GM21723 (cell line): ENCODE data around the gene SH2D3C.
"Not testable (repeated sequence)": the region's sequence is repeated elsewhere in the genome, so short reads cannot be mapped to it uniquely, and the experiment has no call there.

Experiments used
- ATAC-seq: cut with Tn5 transposase; IDR thresholded peaks from one replicate; pipeline ENCODE4 v1.9.1; 2021; ENCODE audit warnings: mild to moderate bottlenecking, moderate library complexity; ENCODE audit not compliant: unreplicated experiment

Gene SH2D3C

DNA sequence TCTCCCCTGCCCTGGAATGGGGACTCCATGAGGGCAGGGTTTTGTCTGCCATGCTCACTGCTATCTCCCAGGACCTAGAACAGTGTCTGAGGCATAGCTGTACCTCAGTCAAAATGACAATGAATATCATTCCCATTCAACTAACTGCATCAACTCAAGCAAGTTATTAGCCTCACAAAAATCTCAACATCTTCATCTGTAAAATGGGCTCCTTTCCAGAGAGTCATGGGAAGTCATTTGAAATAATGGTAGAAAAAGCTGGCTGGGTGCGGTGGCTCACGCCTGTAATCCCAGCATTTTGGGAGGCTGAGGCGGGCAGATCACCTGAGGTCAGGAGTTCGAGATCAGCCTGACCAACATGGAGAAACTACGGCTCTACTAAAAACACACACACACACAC lies 9.4 kb downstream of the SH2D3C start:
- no peak for ATAC-seq

DNA sequence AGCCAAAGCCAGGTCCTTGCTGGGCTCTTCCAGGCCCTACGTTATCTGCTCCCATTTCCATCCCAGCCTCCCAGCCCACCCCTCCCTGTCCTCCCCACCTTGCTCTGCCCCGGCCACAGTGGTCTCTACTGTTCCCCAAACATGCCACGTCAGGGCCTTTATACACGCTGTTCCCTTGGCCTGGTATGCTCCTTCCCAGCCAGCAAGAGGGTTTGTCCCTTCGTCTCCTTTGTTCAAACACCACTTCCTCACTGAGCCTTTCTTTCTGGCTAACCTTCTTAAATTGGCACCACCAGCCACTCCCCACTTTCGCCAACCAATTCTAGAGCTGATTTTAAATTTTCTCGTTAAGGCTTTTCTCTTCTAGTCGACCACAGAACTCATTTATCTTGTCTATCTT lies 9.8 kb downstream of the SH2D3C start:
- ATAC-seq, result no peak

DNA sequence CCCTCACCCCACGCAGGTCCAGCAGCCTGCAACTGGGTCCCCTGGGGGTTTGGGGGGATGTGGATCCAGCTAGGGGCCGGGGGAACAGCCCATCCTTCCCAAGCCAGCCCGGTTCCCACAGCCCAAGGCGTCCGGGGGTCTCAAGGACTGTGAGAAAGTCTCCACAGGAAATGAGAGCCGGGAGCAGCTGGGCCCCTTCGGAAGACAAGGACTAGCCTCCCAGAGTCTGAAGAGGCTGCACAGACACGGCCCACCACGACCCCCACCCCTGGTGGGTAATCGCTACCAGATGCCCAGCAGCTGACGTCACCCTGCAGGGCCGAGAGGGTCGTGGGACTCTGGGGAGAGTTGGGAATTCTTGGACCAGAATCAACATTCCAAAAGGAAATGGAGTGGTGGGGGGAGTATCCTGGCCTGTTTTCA lies 10.5 kb downstream of the SH2D3C start:
- ATAC-seq, result no peak

DNA sequence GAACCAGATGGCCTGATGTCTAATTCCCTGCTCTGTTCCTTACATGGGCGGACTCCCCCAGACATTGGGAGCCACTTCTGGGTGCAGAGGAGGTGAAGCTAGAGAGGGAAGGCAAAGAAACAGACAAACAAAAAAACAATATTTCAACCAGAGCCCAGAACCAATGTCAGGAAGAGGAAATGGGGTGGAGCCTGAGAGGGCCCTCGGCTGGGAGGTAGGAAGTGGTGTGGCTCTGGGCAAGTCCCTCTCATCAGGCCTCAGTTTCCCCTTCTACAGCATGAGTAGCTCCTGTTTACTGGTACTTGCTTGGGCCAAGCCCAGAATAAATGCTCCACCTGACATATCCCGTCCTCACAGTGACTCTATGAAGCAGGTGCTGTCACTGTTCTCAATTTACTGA lies 11.1 kb downstream of the SH2D3C start:
- no peak for ATAC-seq

DNA sequence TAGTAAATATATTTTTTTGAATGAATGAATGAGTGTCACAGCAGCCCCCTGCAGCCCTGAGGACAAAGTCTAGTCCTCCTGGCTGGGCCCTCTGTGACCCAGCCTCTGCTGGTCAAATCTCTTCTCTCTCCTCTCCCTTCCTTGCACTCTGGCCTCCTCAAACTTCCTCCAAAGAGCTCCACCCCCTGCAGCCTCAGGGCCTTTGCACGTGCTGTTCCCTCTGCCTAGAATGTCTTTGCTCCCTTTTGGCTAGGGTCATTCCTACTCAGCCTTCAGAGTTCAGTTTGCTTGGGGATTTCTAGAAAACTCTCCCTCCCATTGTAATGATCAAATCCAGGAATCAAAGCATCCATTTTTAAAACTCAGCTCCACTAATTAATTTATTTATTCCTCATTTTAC lies 13.0 kb downstream of the SH2D3C start:
- no peak for ATAC-seq

DNA sequence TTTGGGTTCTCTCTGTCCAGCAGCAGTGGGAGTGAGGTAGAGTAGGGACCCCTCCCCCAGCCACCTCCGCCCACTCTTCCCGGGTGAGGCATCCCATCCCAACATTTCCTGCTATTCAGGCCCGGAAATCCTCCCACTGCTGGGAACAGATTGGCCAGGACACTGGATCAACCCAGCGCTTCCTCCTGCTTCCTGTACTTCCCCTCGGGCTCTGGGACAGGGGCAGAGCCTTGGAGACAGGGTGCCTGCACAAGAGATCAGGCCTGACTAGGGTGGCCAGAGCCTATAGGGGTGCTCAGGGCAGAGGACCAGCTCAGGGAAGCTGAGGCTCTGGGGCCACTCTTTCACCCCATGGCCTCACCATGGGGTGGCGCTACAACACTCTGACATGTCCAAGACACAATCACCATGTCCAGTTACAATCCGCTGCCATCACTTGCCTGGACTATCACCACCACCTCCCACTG lies 14.5 kb downstream of the SH2D3C start:
- no peak for ATAC-seq

DNA sequence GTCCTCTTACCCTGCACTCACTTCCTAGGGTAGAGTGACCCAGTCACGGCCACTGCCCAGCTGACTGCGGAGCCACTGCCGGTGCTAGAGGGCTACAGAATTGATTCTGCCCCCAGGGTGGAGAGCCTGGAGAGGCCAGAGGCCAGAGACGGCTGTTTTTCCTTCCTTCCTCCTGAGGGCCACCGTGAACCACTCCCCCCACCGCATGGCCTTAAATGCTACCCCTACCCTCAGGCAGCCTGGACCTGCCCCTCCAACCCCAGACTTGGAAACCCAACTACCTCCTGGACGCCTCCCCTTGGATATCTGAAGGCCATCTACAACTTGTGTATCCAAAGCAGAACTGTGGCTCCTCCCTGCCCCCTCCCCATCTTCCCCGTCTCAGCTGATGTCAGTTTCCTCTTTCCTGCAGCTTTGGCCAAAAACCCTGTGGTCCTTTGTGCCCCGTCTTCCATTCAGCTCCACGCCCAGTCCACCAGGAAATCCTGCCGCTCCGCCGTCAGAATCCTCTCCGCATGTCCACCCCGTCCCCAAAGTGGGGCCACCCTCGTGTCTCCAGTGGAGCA lies 16.3 kb downstream of the SH2D3C start:
- no peak for ATAC-seq

DNA sequence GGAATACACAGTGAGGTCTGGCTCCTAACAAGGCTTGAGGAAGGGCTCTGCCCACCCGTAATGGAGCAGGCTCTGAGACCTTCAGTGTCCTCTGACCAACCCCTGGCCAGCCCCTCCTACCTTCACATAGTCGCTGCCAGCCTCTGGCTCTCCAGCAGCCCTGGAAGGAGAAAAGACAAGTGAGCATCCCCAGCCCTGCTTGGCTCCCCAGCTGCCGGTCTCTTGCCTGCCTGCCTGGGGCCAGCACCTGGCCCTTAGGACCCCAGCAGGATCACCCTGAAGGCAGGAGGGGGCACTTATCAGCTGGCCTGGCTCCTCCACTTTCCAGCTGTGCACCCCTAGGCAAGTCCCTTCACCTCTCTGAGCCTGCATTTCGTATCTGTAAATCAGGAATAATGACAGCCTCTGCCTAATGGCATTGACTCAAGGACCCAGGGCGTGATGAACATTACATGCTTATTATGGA lies 16.9 kb downstream of the SH2D3C start:
- no peak for ATAC-seq

DNA sequence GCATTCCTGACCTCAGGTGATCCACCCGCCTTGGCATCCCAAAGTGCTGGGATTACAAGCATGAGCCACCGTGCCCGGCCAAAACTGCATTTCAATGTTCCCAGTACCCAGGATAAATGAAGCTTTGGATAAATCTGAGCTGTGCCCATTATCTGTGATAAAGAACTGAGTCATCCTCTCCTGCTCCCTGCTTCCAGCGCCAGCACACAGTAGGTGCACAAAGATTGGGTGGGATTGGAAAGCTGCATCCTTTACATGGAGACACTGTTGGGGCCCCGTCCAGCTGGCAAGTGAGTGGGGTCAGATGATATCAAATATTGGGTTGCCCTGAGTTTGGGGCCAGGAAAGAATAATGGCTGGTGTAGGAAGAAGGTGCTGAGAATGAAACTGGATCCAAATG lies 17.4 kb downstream of the SH2D3C start:
- no peak for ATAC-seq

DNA sequence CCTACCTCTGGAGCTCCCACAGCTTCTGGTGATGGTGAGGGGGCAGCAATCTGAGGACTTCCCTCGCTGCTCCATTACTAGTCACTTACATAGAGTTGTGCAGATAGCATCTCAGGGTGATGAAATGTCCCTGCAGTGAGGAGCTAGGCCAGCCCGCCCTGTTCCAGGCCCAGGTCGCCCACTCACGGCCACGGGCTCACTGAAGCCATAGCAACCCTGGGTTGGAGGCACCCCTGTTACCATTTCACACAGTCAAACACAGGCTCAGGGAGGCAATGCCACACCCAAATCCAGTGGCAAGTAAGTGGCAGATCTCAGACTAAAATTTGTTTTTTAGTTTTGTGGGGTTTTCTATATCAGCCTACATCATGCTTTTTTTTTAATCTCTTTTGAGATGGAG lies 19.6 kb downstream of the SH2D3C start:
- no peak for ATAC-seq

DNA sequence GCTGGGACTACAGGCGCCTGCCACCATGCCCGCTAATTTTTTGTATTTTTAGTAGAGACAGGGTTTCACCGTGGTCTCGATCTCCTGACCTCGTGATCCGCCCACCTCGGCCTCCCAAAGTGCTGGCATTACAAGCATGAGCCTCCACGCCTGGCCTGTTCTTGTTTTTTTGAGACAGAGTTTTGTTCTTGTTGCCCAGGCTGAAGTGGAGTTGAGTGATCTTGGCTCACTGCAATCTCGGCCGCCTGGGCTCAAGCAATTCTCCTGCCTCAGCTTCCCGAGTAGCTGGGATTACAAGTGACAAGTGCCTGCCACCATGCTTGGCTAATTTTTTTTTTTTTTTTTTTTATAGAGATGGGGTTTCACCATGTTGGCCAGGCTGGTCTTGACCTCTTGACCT lies 21.7 kb downstream of the SH2D3C start:
- not testable (repeated sequence) for ATAC-seq

DNA sequence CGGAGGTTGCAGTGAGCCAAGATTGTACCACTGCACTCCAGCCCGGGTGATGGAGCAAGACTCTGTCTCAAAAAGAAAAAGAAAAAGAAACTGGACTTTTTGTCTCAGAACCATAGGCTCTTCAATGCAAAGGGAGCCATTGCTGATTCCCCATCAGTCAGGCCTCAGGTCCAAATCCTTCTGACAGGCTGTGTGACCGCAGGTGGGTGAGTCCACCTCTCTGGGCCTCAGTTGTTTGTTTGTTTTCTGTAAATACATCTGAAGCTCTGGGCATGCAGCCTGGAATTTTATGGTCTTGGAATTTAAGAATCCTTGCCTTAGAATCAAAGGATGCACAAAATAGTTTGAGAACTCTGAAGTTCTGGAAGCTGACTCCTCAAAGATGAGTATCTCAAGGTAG lies 22.2 kb downstream of the SH2D3C start:
- no peak for ATAC-seq

DNA sequence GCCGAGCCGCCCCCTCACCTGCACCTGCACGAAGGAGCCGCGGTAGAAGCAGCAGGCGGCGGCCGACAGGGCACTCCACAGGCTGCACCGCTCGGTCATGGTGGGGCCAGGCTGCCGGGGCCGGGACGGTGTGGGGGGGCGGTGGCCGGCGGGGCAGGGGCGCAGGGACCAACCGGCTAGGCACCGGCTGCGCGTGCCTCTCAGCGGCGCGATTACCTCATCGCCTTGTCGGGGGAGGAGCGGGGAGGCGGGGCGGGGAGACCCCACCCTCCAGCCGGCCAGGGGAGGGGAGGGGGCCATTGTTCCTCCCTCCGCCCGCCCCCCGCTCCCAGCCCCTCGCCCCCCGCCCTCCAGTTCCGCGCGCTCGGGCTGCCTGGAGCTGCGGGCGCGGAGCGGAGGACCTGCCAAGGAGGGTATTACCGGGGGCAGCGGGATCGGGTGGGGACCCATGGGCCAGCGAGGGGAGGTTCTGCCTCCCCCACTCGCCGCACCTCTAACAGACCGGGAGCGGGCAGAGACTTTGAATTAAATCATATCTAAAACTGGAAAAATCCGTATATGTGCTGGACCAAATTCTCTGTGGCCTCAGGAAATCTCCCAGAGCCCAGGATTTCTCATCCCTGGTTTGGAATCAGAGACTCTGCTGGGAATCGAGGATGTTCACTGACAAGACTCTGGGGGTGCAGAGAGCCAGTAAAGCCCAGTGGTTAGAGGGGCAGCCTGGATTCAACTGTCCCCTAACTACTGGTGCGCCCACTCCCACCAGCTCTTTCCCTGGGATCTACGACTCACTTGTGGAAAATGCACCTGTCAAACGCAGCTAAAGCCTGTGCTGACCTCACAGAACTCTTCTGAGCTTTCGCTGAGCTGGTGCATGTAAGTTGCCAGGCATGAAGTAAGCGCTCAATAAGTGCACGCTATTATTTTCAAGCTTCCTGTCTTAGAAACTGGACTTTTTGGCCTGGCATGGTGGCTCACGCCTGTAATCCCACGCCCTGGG lies 23.1 kb downstream of the SH2D3C start:
- no peak for ATAC-seq

DNA sequence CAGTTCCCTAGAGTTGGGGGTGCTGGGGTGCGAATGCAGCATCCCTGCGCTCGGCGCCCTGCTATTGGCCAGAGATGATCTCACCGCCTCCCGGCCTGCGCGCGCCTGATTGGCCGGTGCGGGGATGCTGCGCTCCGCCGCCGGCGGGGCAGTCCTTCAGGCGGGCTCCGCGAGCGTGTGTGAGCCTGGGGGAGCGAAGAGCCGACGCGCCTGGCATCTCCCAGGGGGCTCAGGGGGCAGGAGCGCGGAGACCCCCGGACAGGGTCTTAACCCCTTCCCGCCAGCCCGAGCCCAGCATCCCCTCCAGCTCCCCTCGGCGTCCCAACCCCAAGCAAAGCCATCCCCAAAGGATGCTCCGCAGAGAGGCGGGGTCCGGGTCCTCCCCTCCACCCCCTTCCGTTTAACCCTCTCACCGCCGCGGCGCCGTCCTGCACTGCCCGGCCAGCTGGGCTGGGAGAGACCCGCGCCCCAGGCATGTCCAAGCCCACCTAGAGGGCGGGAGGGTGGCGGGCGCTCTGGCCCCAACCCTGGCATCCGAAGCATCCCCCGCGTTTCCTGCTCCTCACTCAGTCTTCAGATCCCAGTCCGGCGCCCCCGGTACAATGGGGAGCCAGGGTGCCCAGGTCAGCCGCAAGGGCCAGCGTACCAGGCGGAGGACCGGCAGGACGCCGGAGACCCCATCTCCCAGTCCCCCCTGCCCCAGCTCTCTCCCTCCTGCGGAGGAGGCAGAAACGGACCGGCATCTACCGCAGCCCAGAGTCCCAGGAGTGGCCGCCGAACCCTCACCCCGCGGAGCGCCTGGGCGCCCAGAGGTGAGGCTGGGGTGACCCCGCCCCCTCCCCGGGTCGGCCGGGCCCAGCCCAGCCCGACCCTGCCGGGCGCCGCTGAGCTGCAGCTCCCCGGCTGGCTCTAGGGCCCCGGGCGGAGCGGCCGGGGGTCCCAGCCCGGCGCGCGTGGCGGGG lies 24.1 kb downstream of the SH2D3C start:
- no peak for ATAC-seq

DNA sequence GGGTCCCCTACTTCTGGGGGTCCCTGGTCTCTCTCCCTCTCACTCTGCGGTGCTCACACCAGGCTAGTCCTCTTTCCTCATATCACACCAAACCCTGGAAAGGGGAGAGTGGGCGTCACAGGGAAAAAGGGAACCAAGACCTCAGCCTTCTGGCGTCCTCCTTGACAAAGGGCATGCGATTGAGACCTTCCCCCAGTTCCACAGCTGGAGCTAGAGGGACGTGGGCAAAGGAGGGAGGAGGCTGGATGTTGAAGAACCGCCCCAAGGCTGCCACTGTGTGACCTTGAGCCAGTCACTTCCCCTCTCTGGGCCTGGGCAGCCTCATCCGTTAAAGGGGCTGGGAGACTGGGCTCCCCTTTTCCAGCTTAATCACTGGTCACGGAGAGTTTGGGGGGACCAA lies 24.8 kb downstream of the SH2D3C start:
- no peak for ATAC-seq

DNA sequence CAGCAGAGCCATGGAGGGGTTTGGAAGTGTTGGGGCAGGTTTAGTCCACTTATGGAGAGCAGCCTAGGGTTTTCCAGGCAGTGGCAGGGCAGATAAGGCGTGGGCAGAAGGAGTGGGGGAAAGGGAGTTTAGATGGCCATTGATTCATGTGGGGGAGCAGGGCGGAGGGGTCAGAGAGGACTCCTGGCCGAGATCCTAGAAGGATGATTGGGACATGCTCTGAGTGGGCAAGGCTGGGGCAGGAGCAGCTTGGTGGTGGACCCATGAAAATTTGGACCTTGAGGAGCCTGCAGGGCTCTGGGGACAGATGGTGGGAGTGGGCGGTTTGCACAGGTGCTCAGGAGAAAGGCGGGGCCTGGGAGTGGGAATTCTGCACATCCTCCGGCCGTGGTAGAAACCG lies 25.3 kb downstream of the SH2D3C start:
- no peak for ATAC-seq

DNA sequence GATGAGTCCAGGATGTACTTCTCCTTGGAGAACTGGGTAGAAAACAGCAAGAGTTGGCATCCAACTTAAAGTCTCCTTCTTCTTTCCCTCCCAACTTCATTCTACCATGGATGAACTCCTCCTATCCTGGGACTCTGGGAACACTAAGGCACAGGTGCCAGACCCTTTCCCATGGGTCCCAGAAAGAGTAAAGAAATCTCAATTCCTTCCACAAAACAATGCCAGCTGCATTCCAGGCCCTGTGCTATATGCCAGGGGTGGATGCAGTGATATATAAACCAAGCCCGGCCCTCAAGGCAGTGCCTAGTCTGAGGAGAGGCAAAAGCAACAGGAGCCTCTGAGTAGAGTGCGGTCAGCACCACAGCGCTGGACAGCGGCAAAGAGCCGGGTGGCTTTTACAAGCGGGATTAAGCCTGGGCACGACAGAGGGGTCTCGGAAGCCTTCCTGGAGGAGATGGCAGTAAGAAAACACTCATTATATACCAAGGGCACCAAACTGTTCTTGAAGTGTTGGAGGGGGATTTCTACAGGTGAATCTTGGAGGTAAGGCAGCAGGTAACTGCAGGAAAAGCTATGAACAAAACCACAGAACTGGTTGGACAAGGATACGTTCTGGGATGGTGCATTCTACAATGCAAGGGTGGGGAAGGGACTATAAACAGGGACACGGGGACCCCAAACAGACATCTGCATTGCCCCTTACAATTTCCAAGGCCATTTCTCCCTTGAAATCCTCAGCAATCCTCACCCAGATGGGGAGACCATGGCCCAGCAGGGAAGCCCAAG lies 27.0 kb downstream of the SH2D3C start:
- no peak for ATAC-seq

DNA sequence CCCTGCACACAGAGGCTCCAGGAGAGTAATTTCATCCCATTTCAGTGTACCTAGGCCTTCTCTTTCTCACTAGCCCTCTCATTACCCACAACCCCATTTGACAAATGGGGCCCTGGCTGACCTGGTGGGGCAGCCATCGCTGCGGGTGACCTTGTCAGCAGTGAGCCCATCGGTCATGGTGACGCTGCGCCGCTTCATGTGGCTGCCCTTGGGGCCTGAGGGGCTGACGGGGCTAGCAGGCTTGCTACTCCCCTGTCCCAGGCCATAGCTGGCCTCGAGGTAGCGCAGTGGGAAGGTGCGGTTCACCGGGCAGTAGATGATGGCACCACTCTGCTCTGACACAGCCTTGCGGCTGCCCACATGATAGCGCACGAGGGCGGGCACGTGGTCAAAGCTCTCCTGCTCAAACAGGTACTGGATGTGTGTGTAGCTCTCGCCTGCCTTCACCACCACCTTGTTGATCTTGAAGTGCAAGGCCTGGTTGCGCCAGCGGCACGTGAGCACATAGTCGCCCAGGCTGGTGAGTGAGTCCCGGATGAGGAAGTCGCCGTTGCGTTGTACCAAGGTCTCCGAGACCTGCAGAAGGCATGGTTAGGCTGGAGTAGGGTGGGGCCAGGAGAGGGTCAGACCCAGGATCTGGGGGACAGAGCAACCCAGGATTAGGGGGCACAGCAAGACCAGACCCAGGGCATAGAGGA lies 29.2 kb downstream of the SH2D3C start:
- ATAC-seq, result no peak

DNA sequence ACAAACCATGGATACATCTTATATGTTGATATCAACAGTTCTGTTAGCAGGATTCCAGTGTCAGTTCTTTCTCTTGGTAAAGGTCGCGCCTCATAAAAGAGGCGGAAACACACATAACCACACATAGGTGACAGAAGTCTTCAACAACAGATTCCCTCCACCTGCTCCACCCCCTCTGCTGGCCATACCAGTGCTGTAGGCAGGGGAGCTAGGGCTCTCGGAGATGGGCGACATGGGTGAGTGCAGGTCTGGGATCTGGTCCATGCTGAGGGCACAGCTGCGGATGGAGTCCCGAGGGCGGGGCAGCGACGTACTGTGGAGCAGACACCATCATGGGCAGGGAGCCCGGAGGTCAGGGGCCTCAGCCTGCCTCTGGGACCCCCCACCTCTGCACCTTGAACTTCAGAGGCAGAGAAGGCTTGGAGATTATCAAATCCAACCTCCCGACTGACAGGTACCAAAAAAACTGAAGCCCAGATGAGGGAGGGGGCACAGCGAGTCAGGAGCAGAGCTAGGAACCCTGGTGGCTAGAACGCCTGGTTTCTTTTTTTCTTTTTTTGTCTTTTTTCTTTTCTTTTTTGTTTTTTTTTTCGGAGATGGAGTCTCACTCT lies 31.4 kb downstream of the SH2D3C start:
- no peak for ATAC-seq
